GM12878 (cell line): ENCODE results near the gene TAPT1. TPM values are rescaled to one million over a fixed set of nuclear protein-coding genes. Genes with fewer than 3 reads are reported as not detected.

Experiments used
- ATAC-seq: fragments of 200-7000 bp; cut with Tn5 transposase; 3 replicates; pipeline ENCODE4 v1.9.1; 2020; ENCODE audit warnings: mild to moderate bottlenecking, moderate library complexity
- BruUV-seq: library from RNA; stranded (reverse); fragments of 400-500 nt; replicated peaks from 2 replicates; lab custom pipeline; 2021; lab: Mats Ljungman, UMichigan
- CTCF ChIA-PET: fragments of 300-600 bp; sonication (Branson Sonifier 250); formaldehyde crosslinking; extraction: SDS; loops from one replicate; lab custom pipeline; 2021; ENCODE audit warnings: inconsistent platforms; lab: Yijun Ruan, JAX
- POLR2A ChIA-PET: fragments of 350-600 bp; formaldehyde crosslinking; extraction: SDS; loops from one replicate; lab custom pipeline; 2021; ENCODE audit warnings: inconsistent platforms; lab: Charles Lee
- RAD21 ChIA-PET: fragments of 300-600 bp; sonication (Branson Sonifier 250); formaldehyde crosslinking; loops from one replicate; lab custom pipeline; 2023; ENCODE audit warnings: antibody characterized with exemption; ENCODE audit not compliant: unreplicated experiment; lab: Charles Lee
- SMC1A ChIA-PET: fragments of 300-600 bp; sonication (Branson Sonifier 250); formaldehyde crosslinking; loops from one replicate; lab custom pipeline; 2023; ENCODE audit not compliant: unreplicated experiment, uncharacterized antibody; lab: Charles Lee
- DNase-seq: peaks from one replicate; pipeline ENCODE4 v3.0.0-alpha.2; 2011; ENCODE audit warnings: low read depth, low spot score
- FAIRE-seq: peaks from 3 replicates; lab custom pipeline; 2011; peaks lifted over from hg19 to GRCh38; lab: Jason Lieb, UNC
- H2AFZ ChIP-seq: 2 replicates; pipeline ENCODE4 v1.6.0; 2011; ENCODE audit warnings: low read depth, low read length, control low read depth; ENCODE audit not compliant: control insufficient read depth
- H3K27ac ChIP-seq: 2 replicates; pipeline ENCODE4 v1.5.1; 2011; ENCODE audit warnings: control low read depth; ENCODE audit not compliant: control insufficient read depth, insufficient read depth
- H3K27me3 ChIP-seq, 2 experiments: replicated peaks in 1 of 2; 2 replicates each; pipeline versions ENCODE4 v1.6.0 to v1.6.1; 2011; ENCODE audit warnings: low read length in 1 of 2; ENCODE audit not compliant: control insufficient read depth in 2 of 2, insufficient read depth in 2 of 2
- H3K36me3 ChIP-seq, 2 experiments: 2 replicates each; pipeline ENCODE4 v1.5.1; 2011; ENCODE audit warnings: low read length in 1 of 2; ENCODE audit not compliant: control insufficient read depth in 2 of 2, insufficient read depth in 2 of 2
- H3K4me1 ChIP-seq: 2 replicates; pipeline ENCODE4 v1.6.1; 2011; ENCODE audit warnings: mild to moderate bottlenecking, low read length, moderate library complexity, mixed read lengths; ENCODE audit not compliant: control insufficient read depth, insufficient read depth
- H3K4me2 ChIP-seq: 2 replicates; pipeline ENCODE4 v1.6.0; 2011; ENCODE audit warnings: control low read depth; ENCODE audit not compliant: control insufficient read depth, insufficient read depth
- H3K4me3 ChIP-seq: fragments of 200-600 bp; sonication (generic); 2 replicates; pipeline ENCODE4 v1.5.1; 2016
- H3K79me2 ChIP-seq: 2 replicates; pipeline ENCODE4 v1.6.0; 2011; ENCODE audit warnings: low read length; ENCODE audit not compliant: control insufficient read depth, insufficient read depth
- H3K9ac ChIP-seq: 2 replicates; pipeline ENCODE4 v1.8.0; 2011; ENCODE audit warnings: low read length, control low read depth, mixed read lengths; ENCODE audit not compliant: control insufficient read depth, insufficient read depth
- H3K9me3 ChIP-seq: replicated peaks from 3 replicates; pipeline ENCODE4 v1.5.1; 2011; ENCODE audit warnings: mild to moderate bottlenecking, low read length; ENCODE audit not compliant: control insufficient read depth, insufficient read depth
- H4K20me1 ChIP-seq: 2 replicates; pipeline ENCODE4 v1.6.0; 2011; ENCODE audit not compliant: control insufficient read depth, insufficient read depth
- CBX5 ChIP-seq: sonication (generic); IDR thresholded peaks from 2 replicates; pipeline ENCODE4 v1.6.1; 2016; ENCODE audit warnings: low read depth, moderate library complexity, mild to moderate bottlenecking, inconsistent platforms
- CREB1 ChIP-seq: IDR thresholded peaks from 2 replicates; pipeline ENCODE4 v1.6.1; 2012; ENCODE audit warnings: low read depth, mild to moderate bottlenecking, inconsistent platforms
- LARP7 ChIP-seq: fragments of 450-650 bp; IDR thresholded peaks from 2 replicates; pipeline ENCODE4 v1.6.1; 2017; ENCODE audit warnings: mild to moderate bottlenecking
- SPI1 ChIP-seq: IDR thresholded peaks from 2 replicates; pipeline ENCODE4 v1.6.1; 2011; ENCODE audit warnings: low read depth, mild to moderate bottlenecking, low read length, moderate library complexity, borderline replicate concordance; ENCODE audit not compliant: insufficient read depth
- STAT3 ChIP-seq: IDR thresholded peaks from 2 replicates; pipeline ENCODE4 v1.6.1; 2011; ENCODE audit warnings: low read depth, low read length, improper control_type of control experiment
- TBL1XR1 ChIP-seq: IDR thresholded peaks from 2 replicates; pipeline ENCODE4 v1.6.1; 2012; ENCODE audit warnings: low read depth, low read length, improper control_type of control experiment
- TCF7 ChIP-seq: IDR thresholded peaks from 2 replicates; pipeline ENCODE4 v1.6.1; 2014; ENCODE audit warnings: antibody characterized with exemption, borderline replicate concordance
- ZBED1 ChIP-seq: IDR thresholded peaks from 2 replicates; pipeline ENCODE4 v1.6.1; 2016; ENCODE audit warnings: borderline replicate concordance
- WGBS: methylation state at CpG from one replicate; pipeline ENCODE4 v1.1.6; 2016; ENCODE audit warnings: low lambda C conversion rate; ENCODE audit not compliant: insufficient replicate concordance, insufficient coverage; ENCODE audit errors: missing lambda C conversion rate; 5-methylcytosine and 5-hydroxymethylcytosine counted together
- in situ Hi-C: fragments of 300-500 bp; cut with MboI; formaldehyde crosslinking; loops from 9 replicates; pipeline ENCODE4 v1.14.3; 2018; ENCODE audit warnings: mixed read lengths
- intact Hi-C: fragments of 100-400 bp; cut with micrococcal nuclease; formaldehyde crosslinking; loops from one replicate; pipeline ENCODE4 v1.14.2; 2022; ENCODE audit not compliant: unreplicated experiment
- polyA plus RNA-seq, 11 experiments: library from polyadenylated mRNA; depleted of rRNA in 4 of 11; unstranded in 6 of 11; stranded (reverse) in 5 of 11; fragments of >200 nt; fragmentation: Nextera tagmentation in 4 of 11; fragmentation: Illumina TruSeq in 1 of 11; extraction: Ambion mirVana in 4 of 11; extraction: Trizol in 1 of 11; gene quantifications; 1 replicate in 1 of 11; 2 replicates in 10 of 11; pipeline versions ENCODE4 v1.2.1 to v1.2.3, GENCODE V29; 2011 to 2016; ENCODE audit warnings: inconsistent platforms in 2 of 11, missing spikeins in 2 of 11, low read depth in 1 of 11
- total RNA-seq, 4 experiments: library from RNA; depleted of rRNA in 3 of 4; stranded (reverse); fragments of >200 nt in 3 of 4; fragmentation: Illumina TruSeq in 1 of 4; extraction: Trizol in 1 of 4; gene quantifications; 2 replicates each; pipeline versions ENCODE4 v1.2.1 to v1.2.3, GENCODE V29; 2013 to 2021

Gene TAPT1
- total and polyA plus RNA-seq, 10 of the 15 experiments (the other 5 are each of a cell fraction or from before 2014, with no cell fraction given) = 0.91 to 23.3 (median 9.5) TPM

DNA sequence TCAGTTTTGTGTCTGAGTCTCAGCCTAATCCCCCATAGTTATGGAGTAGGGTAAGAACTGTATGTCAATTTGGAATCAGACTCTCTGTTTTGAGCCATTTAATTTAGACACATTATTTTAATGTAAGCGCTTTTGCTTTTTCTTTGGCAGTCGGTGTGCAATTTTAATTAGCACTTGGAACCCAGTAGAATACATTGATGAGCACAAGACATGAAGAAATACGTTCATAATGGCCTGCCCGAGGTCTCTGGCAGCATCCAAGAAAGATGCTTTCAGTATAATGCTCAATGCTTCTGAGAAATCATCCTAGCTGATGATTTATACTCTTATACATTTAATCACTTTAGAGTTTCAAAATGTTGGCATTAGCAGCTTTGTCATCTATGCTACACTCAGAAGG, 8.9 kb upstream of the TAPT1 start (continued):
- TF ChIP-seq TBL1XR1 = no peak
- no peak for TF ChIP-seq STAT3

GRCh38 chr4:16233569-16234177, 7.4 kb upstream of the TAPT1 start:
- no peak overlapping the region for H3K27ac ChIP-seq
- H2AFZ ChIP-seq = no peak overlapping the region
- no peak overlapping the region for H3K4me2 ChIP-seq
- 38% methylated on average over 4 of the region's 4 CpGs for WGBS
- no peak overlapping the region for H3K9ac ChIP-seq
- no TSS peak for BruUV-seq
- H4K20me1 ChIP-seq = no peaks in the 10 kb centered on the region
- ChIA-PET POLR2A (no interaction called here), RAD21 (no interaction called here), CTCF (interaction anchor here (1.1 to 2.2 kb wide), 2 partner anchors 9 to 28 kb away, joined by 5 to 12 read pairs; no protein-coding TSS in a partner anchor), SMC1A (interaction anchor here (0.6 to 0.9 kb wide), 2 partner anchors 20 to 1018 kb away, joined by 3 to 4 read pairs; no protein-coding TSS in a partner anchor)
- no peaks in the 10 kb centered on the region for H3K27me3 ChIP-seq
- H3K4me1 ChIP-seq = no peaks in the 10 kb centered on the region
- no peak for FAIRE-seq
- no peaks in the 10 kb centered on the region for H3K79me2 ChIP-seq
- H3K4me3 ChIP-seq = no peak overlapping the region
- in situ Hi-C loops (no loop called here), intact Hi-C loops (no loop called here)
- no peak for DNase-seq
- no peaks in the 10 kb centered on the region for H3K36me3 ChIP-seq
- no peaks in the 10 kb centered on the region for H3K9me3 ChIP-seq
- no peak for TF ChIP-seq LARP7
- no peak for TF ChIP-seq TCF7
- no peak for TF ChIP-seq CREB1
- no peak for TF ChIP-seq ZBED1
- no peak for TF ChIP-seq SPI1
- TF ChIP-seq CBX5 = no peak
- ATAC-seq = no peak
